GM19043 (cell line): ENCODE data around the gene ELL.

Experiments
- ATAC-seq: cut with Tn5 transposase; IDR thresholded peaks from one replicate; pipeline ENCODE4 v1.9.1; 2021; ENCODE audit warnings: low read depth; ENCODE audit not compliant: unreplicated experiment

The ELL gene

GRCh38 chr19:18425515-18426415 lies 96.1 kb downstream of the ELL start:
- no peak for ATAC-seq

- ATAC-seq = no peak
Measured at GRCh38 chr19:18424890-18425514, 96.9 kb downstream of the ELL start.

DNA sequence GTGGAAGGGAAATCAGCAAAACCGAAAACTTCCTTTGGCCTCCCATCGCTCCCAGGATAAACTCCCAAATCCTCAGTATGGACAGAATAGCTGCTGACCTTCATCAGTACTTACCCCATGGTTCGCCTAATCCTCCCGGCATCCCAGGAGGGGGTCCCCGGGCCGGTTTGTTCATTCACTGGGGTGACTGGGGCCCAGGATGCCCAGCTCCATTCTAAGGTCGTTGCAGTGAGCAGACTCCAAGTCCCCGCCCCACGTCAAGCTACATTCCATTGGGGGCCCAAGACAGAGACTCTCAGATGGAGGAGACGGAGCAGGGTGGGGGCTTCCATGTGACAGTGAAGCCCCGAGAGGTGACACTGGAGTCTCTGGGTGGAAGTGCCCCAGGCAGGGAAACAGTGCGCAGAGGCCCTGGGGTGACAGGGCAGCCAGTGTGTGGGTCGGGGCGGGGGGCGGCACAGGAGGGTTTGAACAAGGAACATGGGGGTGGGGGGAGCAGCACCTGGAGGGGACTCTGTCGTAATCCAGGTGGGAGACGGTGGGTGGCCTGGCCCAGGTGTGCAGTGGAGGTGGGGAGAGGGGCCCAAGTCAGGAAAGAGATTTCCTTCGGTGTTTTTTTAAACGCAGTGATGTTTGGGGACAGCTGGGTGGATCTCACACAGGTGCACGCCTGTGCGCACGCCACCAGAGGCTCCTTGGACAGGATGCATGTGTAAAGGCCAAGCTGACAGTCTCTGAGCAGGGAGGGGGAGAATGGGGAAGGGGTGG lies 97.6 kb downstream of the ELL start:
- ATAC-seq = no peak

GRCh38 chr19:18423258-18424020 lies 98.4 kb downstream of the ELL start:
- ATAC-seq = no peak

DNA sequence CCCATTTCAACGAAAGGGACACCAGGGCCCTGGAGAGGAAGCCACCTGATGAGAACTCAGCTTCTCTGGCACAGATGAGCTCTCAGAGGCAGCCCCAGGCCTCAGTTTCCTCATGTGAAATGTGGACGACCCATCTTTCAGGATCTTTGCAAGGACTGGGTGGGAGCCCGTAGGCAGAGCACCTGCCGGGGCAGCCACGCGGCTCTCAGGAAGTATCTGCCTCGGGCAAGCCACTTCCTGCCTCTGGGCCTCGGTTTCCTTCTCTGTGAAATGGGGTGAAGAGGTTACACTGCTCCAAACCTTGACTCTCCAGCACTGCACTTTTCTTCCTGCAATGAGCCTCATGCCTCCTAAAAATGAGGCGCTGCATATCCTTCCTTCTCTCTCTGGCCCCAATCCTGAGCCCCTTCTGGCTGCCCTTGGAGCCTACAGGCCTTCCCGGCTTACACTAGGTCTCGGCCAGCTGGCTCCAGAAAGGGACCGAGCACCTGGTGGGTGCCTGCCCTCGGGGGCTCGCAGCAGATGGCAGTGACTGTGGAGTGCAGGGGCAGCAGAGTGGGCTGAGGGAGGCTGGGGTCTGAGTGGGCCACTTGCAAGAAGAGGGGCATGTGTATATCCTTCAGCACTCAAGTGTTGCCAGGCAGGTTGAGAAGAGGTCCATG lies 99.2 kb downstream of the ELL start:
- no peak for ATAC-seq

- no peak for ATAC-seq
Measured at GRCh38 chr19:18421371-18421959, 100.4 kb downstream of the ELL start.

GRCh38 chr19:18420930-18421329 lies 100.9 kb downstream of the ELL start:
- no peak for ATAC-seq

- no peak for ATAC-seq
Measured at GRCh38 chr19:18419699-18420460, 102.0 kb downstream of the ELL start.

DNA sequence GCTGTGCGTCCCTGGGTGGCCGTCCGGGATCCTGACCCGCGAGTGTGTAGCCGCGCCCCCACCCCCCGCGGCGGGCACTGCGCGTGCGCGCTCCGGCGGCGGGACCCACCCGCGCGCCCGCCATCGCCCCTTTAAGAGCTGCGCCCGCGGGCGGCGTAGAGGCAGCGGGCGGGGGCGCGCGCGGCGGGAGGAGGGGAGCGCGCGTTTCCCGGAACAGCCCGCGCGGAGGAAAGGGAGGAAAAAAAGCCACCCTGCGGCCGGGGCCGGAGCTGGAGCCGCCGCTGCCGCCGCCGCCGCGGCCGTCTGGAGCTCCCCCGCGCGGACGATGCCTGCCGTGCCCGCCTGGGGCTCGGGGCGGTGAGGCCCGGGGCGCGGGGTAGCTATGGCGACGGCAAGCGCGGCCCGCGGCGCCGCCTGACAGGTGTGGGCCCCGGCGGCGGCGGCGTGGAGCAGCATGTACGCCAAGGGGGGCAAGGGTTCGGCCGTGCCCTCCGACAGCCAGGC lies 102.6 kb downstream of the ELL start, which contains the start of gene SSBP4:
TSS of gene SSBP4 (plus strand) at position 204 of the 504 bp plus-strand sequence. CDS start at position 455, 251 bp downstream.
- ATAC-seq = no peak

DNA sequence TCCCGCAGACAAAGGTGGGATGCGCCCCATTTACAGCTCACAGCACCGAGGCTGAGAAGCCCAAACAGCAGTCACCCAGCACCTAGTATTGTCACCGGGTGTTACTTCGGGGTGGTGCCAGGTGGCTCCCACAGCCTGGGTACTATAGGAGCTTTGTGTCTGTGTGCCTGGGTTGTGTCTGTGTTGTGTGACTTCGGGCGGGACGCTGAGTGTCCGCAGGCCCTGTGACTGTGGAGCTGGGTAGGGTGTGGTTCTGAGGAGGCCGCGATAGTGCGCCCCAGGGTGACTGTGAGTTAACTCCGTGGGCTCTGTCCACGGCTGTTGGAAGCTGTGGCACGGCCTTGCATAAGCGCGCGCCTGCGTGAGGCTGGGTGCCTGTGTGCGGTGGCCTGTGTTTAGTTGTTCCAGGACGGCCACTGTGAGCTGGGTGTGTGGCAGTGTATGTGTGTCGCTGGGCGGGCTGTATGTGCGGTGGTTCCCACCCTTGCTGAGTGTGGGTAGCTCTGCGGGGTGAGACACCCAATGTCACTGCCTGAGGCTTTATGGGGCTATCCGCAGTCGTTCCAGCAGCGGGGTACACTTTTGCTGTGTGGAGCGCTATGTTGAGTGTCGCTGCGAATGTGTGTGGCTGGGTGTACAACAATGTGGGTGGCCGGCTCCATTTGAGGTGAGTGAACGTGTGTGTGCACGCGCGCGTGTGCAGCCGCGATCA lies 103.2 kb downstream of the ELL start:
- no peak for ATAC-seq

DNA sequence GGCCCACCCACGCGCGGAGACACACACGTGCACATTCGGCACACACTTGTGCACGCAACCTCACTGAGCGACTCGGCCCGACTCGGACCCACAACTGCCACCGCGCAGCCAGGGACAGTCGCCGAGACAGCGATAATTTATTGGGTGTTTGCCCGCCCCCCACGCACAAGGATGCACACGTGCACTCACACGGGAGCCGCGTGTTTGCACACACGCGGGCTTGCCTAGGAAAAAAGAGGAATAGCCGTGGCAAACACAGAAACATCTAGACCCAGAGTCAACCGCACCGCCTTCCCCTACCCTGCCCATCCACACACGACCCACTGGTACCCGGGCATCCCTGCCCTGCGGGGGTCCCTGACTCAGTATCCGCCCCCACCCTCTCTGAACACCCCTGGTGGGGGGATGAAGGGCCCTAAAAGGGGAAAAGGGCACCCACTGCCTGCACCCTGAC lies 103.8 kb downstream of the ELL start:
- no peak for ATAC-seq

DNA sequence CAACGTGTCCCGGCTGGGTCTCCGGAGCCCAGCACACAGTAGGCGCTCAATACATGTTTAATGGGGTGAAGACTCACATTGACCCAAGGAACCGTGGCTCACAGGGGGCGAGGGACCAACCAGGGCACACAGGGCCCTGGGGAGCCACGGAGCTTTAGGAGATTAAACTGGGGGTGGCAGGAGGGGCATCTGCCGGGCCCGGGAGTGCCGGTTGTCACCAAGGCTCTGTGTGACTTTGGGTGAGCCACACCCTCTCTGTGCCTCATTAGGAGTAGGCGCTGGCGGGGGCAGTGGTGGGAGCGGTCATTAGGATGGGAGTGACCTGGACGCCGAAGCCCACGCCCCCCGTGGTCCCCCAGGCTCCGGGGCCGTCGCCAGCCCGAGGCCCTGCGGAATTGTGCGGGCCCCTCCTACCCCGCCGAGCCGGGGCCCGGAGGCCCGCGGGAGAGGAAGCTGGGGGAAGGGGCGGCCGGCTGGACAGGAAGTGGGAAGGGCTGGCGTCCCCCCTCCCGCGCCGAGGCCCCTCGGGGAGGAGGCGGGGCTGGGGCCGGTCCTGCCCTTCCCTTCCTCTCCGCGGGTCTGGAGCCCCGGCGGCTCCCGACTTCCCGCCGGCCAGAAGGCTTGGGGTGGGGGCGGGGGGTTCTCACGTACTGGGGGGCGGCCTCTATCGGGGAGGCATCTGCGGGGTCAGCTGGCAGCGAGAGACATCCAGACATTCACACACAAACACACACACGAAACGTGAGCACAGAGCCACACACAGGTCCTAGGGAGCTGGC lies 104.4 kb downstream of the ELL start:
- no peak for ATAC-seq

DNA sequence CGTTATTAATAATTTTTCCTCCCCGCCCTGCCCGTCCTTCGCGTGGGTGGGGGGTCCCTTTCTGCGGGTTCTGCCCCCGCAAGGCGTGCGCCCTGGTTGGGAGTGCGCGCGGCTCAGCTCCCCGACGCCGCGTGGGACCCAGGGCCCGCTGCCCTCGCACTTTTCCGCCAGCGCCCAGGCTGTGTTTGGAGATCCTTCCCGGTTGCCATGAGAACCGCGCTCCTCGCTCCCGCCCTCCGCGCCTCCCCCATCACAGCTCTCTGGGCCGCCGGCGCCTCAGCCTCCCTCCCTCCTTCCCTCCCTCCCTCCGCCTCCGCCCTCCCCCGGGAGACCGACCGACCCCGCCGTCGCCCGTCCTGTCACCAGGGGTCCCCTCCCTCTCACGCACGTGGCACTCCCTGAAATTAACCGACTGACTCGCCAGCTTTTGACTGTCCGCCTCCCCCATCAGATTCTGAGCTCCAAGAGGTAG lies 105.1 kb downstream of the ELL start:
- ATAC-seq = no peak

GRCh38 chr19:18415178-18415867 lies 106.5 kb downstream of the ELL start:
- no peak for ATAC-seq

DNA sequence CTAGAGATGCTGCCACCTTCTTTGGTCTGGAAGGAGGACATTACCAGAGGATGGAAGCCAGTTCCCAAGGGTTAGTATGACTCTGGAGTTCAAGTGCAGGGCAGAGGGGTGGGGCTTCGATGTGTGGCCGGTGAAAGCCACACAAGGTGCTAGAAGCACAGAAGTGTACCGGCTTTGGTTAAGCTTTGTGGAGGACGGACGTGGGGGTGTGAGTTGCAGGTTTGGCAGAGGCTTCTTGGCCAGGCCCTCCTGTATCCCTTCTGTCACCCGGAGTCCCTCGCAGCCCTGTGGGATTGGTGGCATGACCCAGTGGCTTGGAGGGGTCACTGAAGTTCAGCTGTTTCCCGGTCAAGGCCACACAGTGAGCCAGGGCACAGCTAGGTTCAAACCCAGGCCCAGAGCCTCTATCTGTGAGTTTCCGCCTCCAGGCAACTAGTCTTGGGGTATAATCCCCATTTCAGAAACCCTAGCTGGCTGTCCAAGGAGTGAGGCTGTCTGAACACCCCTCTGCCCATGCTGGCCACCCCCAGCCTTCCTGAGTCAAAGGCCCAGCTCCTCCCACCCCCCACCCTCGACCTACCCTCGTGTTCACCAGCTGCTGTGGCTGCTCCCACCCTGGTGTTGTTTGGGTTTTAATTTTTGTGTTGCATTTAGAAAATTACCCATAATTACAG lies 107.2 kb downstream of the ELL start:
- ATAC-seq = no peak
